ENCODE measurements around the gene TTLL3. TPM values are rescaled to one million over a fixed set of nuclear protein-coding genes. Genes with fewer than 3 reads are reported as not detected.
"Not testable (repeated sequence)": the region's sequence is repeated elsewhere in the genome, so short reads cannot be mapped to it uniquely, and the experiment has no call there.

TTLL3 gene
- total RNA-seq, 1 donor from 2014 or later, result 18.8 TPM

DNA sequence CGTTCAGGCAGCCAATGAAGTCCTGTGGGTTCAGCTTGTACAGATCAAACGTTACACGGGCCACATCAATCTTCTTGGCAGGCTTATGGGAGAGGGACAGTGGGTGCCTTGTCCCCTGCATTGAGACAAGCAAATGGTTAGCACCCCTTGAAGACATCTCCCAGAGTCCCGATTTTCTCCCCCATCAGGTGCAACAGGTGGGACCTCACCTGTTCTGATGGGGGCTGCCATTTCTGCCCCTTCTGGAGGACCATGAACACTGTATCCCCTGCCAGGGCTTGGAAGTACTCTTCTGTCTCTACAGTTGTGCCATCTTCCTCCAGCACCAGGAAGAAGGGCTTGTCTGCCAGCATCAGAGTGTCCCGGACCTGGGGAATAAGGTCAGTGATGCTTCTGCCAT, 59.9 kb downstream of the TTLL3 start:
- H3K4me3 ChIP-seq (ENCODE audit: low read depth, low read length), result no peak overlapping the region
- no peaks in the 10 kb centered on the region for H3K36me3 ChIP-seq (ENCODE audit: control insufficient read depth, insufficient read depth, low read length)
- no peaks in the 10 kb centered on the region for H3K27me3 ChIP-seq (ENCODE audit: control insufficient read depth, insufficient read depth, low read length)
- DNase-seq (ENCODE audit: low read depth), result no peak
- TF ChIP-seq CTCF (IDR thresholded peaks at IDR 0.05; ENCODE audit: insufficient read depth, low read length, poor library complexity, severe bottlenecking), result no peak

GRCh38 chr3:9870978-9871377, 60.9 kb downstream of the TTLL3 start:
- H3K4me3 ChIP-seq (ENCODE audit: low read depth, low read length), result no peak overlapping the region
- no peaks in the 10 kb centered on the region for H3K36me3 ChIP-seq (ENCODE audit: control insufficient read depth, insufficient read depth, low read length)
- no peak for TF ChIP-seq CTCF (IDR thresholded peaks at IDR 0.05; ENCODE audit: insufficient read depth, low read length, poor library complexity, severe bottlenecking)
- no peaks in the 10 kb centered on the region for H3K27me3 ChIP-seq (ENCODE audit: control insufficient read depth, insufficient read depth, low read length)
- no peak for DNase-seq (ENCODE audit: low read depth)

GRCh38 chr3:9872067-9872466, 62.0 kb downstream of the TTLL3 start:
- H3K27me3 ChIP-seq (ENCODE audit: control insufficient read depth, insufficient read depth, low read length); H3K36me3 ChIP-seq (ENCODE audit: control insufficient read depth, insufficient read depth, low read length); H3K4me3 ChIP-seq (ENCODE audit: low read depth, low read length); DNase-seq (ENCODE audit: low read depth): not testable (repeated sequence)

- DNase-seq (ENCODE audit: low read depth), result no peak
- TF ChIP-seq CTCF (IDR thresholded peaks at IDR 0.05; ENCODE audit: insufficient read depth, low read length, poor library complexity, severe bottlenecking), result no peak
- Histone ChIP-seq H3K36me3 (ENCODE audit: control insufficient read depth, insufficient read depth, low read length) (no peaks in the 10 kb centered on the region), H3K27me3 (ENCODE audit: control insufficient read depth, insufficient read depth, low read length) (no peaks in the 10 kb centered on the region), H3K4me3 (ENCODE audit: low read depth, low read length) (no peak overlapping the region)
Measured at GRCh38 chr3:9875448-9875847, 65.4 kb downstream of the TTLL3 start.

DNA sequence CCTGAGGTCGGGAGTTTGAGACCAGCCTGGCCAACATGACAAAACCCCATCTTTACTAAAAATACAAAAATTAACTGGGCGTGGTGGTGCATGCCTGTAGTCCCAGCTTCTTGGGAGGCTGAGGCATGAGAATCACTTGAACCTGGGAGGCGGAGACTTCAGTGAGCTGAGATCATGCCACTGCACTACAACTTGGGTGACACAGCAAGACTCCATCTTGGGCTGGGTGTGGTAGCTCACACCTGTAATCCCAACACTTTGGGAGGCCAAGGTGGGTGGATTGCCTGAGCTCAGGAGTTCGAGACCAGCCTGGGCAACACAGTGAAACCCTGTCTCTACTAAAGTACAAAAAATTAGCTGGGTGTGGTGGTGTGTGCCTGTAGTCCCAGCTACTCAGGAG, 66.2 kb downstream of the TTLL3 start:
- DNase-seq (ENCODE audit: low read depth); H3K27me3 ChIP-seq (ENCODE audit: control insufficient read depth, insufficient read depth, low read length); H3K36me3 ChIP-seq (ENCODE audit: control insufficient read depth, insufficient read depth, low read length); H3K4me3 ChIP-seq (ENCODE audit: low read depth, low read length): not testable (repeated sequence)

- no peak for DNase-seq (ENCODE audit: low read depth)
- Histone ChIP-seq H3K36me3 (ENCODE audit: control insufficient read depth, insufficient read depth, low read length) (no peaks in the 10 kb centered on the region), H3K27me3 (ENCODE audit: control insufficient read depth, insufficient read depth, low read length) (no peaks in the 10 kb centered on the region), H3K4me3 (ENCODE audit: low read depth, low read length) (no peak overlapping the region)
- no peak for TF ChIP-seq CTCF (IDR thresholded peaks at IDR 0.05; ENCODE audit: insufficient read depth, low read length, poor library complexity, severe bottlenecking)
Measured at GRCh38 chr3:9876991-9877390, 66.9 kb downstream of the TTLL3 start.

DNA sequence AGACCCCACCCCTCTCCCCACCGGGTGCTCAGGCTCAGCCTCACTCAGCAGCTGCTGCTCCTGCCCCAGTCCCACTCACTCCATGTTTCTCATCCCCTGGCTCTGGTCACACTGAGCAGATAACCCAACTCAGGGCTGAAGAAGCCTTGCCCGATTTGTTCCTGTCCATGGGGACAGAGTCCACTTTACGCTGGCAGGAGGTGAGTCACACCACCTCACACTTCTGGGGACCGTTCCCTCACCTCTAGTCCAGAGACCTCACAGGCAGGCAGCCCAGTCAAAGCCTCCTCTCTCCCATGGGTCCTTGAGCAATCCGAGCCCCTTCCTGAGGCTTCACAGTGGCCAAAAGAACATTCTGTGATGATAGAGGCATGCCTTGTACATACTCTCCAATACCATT, 68.6 kb downstream of the TTLL3 start:
- DNase-seq (ENCODE audit: low read depth), result no peak
- H3K36me3 ChIP-seq (ENCODE audit: control insufficient read depth, insufficient read depth, low read length), result no peaks in the 10 kb centered on the region
- no peaks in the 10 kb centered on the region for H3K27me3 ChIP-seq (ENCODE audit: control insufficient read depth, insufficient read depth, low read length)
- no peak overlapping the region for H3K4me3 ChIP-seq (ENCODE audit: low read depth, low read length)
- no peak for TF ChIP-seq CTCF (IDR thresholded peaks at IDR 0.05; ENCODE audit: insufficient read depth, low read length, poor library complexity, severe bottlenecking)

Measured in kidney epithelial cell (primary cell).